HCT116 (cell line): ENCODE results near the gene IMMP2L. TPM values are rescaled to one million over a fixed set of nuclear protein-coding genes. Genes with fewer than 3 reads are reported as not detected.

Source experiments
- ATAC-seq: fragments of 200-7000 bp; cut with Tn5 transposase; 2 replicates; pipeline ENCODE4 v1.9.1; 2020; ENCODE audit warnings: mild to moderate bottlenecking, moderate library complexity
- BruUV-seq: library from RNA; stranded (reverse); fragments of 400-500 nt; replicated peaks from 2 replicates; lab custom pipeline; 2021; lab: Mats Ljungman, UMichigan
- CTCF ChIA-PET: fragments of 300-600 bp; sonication (Branson Sonifier 250); formaldehyde crosslinking; loops from one replicate; lab custom pipeline; 2021; ENCODE audit warnings: antibody characterized with exemption; lab: Charles Lee
- POLR2A ChIA-PET: fragments of 300-600, 350-600 bp; sonication (Branson Sonifier 250); formaldehyde crosslinking; loops from one replicate; lab custom pipeline; 2021; ENCODE audit warnings: antibody characterized with exemption; lab: Charles Lee
- RAD21 ChIA-PET, 2 experiments: fragments of 300-600 bp; sonication (Branson Sonifier 250); formaldehyde crosslinking; loops; one replicate each; lab custom pipeline; 2023; ENCODE audit warnings: low total read pairs in 2 of 2; ENCODE audit not compliant: uncharacterized antibody in 2 of 2, unreplicated experiment in 2 of 2, low non-redundant PET in 1 of 2; lab: Charles Lee
- DNase-seq: peaks from one replicate; pipeline ENCODE4 v3.0.0-alpha.2; 2010; ENCODE audit warnings: low read depth, low spot score
- H2AFZ ChIP-seq: fragments of 200-600 bp; shearing (Covaris generic), sonication (generic); 2 replicates; pipeline ENCODE4 v1.6.1; 2017; ENCODE audit warnings: low read depth, mixed run types, mixed read lengths, antibody characterized with exemption, low read length; ENCODE audit not compliant: poor library complexity, severe bottlenecking
- H3K27ac ChIP-seq: 2 replicates; pipeline ENCODE4 v1.5.1; 2012; ENCODE audit warnings: low read depth, low read length
- H3K27me3 ChIP-seq: fragments of 200-600 bp; sonication (generic); 2 replicates; pipeline ENCODE4 v1.6.1; 2016; ENCODE audit warnings: mixed run types, low read length, mixed read lengths; ENCODE audit not compliant: insufficient read depth
- H3K36me3 ChIP-seq, 2 experiments: fragments of 200-500 bp in 1 of 2; fragments of 200-600 bp in 1 of 2; sonication (Bioruptor generic) in 1 of 2; sonication (generic) in 1 of 2; 2 replicates each; pipeline versions ENCODE4 v1.5.1 to v1.6.1; 2014 to 2016; ENCODE audit warnings: low read length in 2 of 2, inconsistent platforms in 1 of 2, mixed read lengths in 1 of 2, mixed run types in 1 of 2; ENCODE audit not compliant: insufficient read depth in 2 of 2, control insufficient read depth in 1 of 2
- H3K4me1 ChIP-seq, 2 experiments: fragments of 200-600 bp in 1 of 2; sonication (generic) in 1 of 2; 2 replicates each; pipeline versions ENCODE4 v1.5.1 to v1.6.1; 2012 to 2017; ENCODE audit warnings: low read length in 2 of 2, inconsistent platforms in 1 of 2, mild to moderate bottlenecking in 1 of 2, mixed read lengths in 1 of 2, mixed run types in 1 of 2, moderate library complexity in 1 of 2; ENCODE audit not compliant: insufficient read depth in 2 of 2, control insufficient read depth in 1 of 2
- H3K4me2 ChIP-seq: fragments of 200-600 bp; sonication (generic); 2 replicates; pipeline ENCODE4 v1.6.1; 2017; ENCODE audit warnings: mixed run types, low read length, mixed read lengths
- H3K4me3 ChIP-seq, 2 experiments: fragments of 200-600 bp in 1 of 2; sonication (generic) in 1 of 2; replicated peaks in 1 of 2; 2 replicates each; pipeline ENCODE4 v1.5.1; 2011 to 2016; ENCODE audit warnings: low read length in 2 of 2, control low read depth in 1 of 2, low read depth in 1 of 2, mild to moderate bottlenecking in 1 of 2, mixed read lengths in 1 of 2, mixed run types in 1 of 2
- H3K79me2 ChIP-seq: fragments of 200-600 bp; sonication (generic); 2 replicates; pipeline ENCODE4 v1.6.1; 2017; ENCODE audit warnings: mild to moderate bottlenecking, mixed run types, low read length, moderate library complexity, mixed read lengths; ENCODE audit not compliant: insufficient read depth
- H3K9ac ChIP-seq: fragments of 200-600 bp; sonication (generic); 2 replicates; pipeline ENCODE4 v1.6.1; 2016; ENCODE audit warnings: low read length, mixed read lengths
- H3K9me2 ChIP-seq: fragments of 200-600 bp; sonication (generic), shearing (Covaris generic); 2 replicates; pipeline ENCODE4 v1.6.1; 2017; ENCODE audit warnings: mixed run types, mild to moderate bottlenecking, moderate library complexity; ENCODE audit not compliant: insufficient read depth
- H3K9me3 ChIP-seq, 2 experiments: fragments of 200-500 bp in 1 of 2; fragments of 200-600 bp in 1 of 2; sonication (Bioruptor generic) in 1 of 2; sonication (generic) in 1 of 2; 2 replicates each; pipeline ENCODE4 v1.6.1; 2014 to 2017; ENCODE audit warnings: low read length in 2 of 2, mixed read lengths in 2 of 2, inconsistent platforms in 1 of 2, low read depth in 1 of 2, mild to moderate bottlenecking in 1 of 2, mixed run types in 1 of 2, moderate library complexity in 1 of 2; ENCODE audit not compliant: control insufficient read depth in 1 of 2, insufficient read depth in 1 of 2
- H4K20me1 ChIP-seq: fragments of 200-600 bp; sonication (generic), shearing (Covaris generic); 2 replicates; pipeline ENCODE4 v1.6.1; 2017; ENCODE audit warnings: mixed run types, mild to moderate bottlenecking, moderate library complexity; ENCODE audit not compliant: insufficient read depth
- CEBPB ChIP-seq: IDR thresholded peaks from 2 replicates; pipeline ENCODE4 v1.6.1; 2012; ENCODE audit warnings: low read depth
- EGR1 ChIP-seq: IDR thresholded peaks from 2 replicates; pipeline ENCODE4 v1.6.1; 2012; ENCODE audit warnings: low read depth
- ELF1 ChIP-seq: IDR thresholded peaks from 2 replicates; pipeline ENCODE4 v1.6.1; 2012; ENCODE audit warnings: low read depth, borderline replicate concordance
- EZH2phosphoT487 ChIP-seq: fragments of 200-600 bp; IDR thresholded peaks from 2 replicates; pipeline ENCODE4 v1.6.1; 2018; ENCODE audit warnings: antibody characterized with exemption, borderline replicate concordance
- FOSL1 ChIP-seq: IDR thresholded peaks from 2 replicates; pipeline ENCODE4 v1.6.1; 2012; ENCODE audit warnings: low read depth
- MAX ChIP-seq: IDR thresholded peaks from 2 replicates; pipeline ENCODE4 v1.6.1; 2012
- YY1 ChIP-seq: IDR thresholded peaks from 2 replicates; pipeline ENCODE4 v1.6.1; 2011; ENCODE audit warnings: low read length, low read depth, moderate library complexity, mild to moderate bottlenecking; ENCODE audit not compliant: insufficient replicate concordance; ENCODE audit errors: extremely low read depth
- ZNF274 ChIP-seq: fragments of 200-500 bp; sonication (Bioruptor generic); IDR thresholded peaks from 2 replicates; pipeline ENCODE4 v1.6.1; 2014; ENCODE audit warnings: mild to moderate bottlenecking, low read depth, low read length, inconsistent platforms
- intact Hi-C: fragments of 100-400 bp; cut with micrococcal nuclease; formaldehyde crosslinking; loops from 2 replicates; pipeline ENCODE4 v1.10.0; 2022
- total RNA-seq: library from RNA; stranded (reverse); gene quantifications from one replicate; pipeline ENCODE4 v1.2.1, GENCODE V29; 2021; ENCODE audit not compliant: unreplicated experiment

The IMMP2L gene
- total RNA-seq, 1 experiment from 2014 or later, result 21.1 TPM

DNA sequence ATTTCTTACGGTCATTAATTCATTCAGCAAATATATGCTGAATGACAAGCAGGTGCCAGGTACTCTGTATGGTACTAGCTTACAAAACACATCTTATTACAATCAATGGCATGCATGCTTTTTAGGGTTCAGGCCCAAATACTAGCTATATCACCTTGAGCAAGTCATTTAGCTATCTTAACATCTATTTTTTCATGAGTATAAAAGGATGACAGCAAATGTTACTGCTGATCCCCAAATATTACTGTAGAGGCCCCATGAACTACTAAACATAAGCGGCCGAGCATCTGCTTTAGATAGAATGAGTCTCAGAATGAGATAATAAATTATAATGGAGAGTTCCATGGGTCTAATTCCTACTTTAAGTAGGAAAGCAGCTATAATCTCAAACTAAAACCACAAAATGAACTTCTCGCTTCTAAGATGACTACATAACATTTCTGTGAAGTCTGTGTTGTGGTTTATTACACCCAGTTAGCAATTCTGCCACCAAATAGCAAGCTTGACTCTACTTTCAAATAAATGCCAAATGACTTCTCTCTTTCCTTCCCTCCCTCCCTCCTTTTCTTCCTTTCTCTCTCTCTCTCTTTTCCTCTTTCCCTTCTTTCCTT is 585.1 kb downstream of the IMMP2L start:
- H3K27me3 ChIP-seq, result no peaks in the 10 kb centered on the region
- no TSS peak for BruUV-seq
- POLR2A ChIA-PET, result no interaction called here
- no peaks in the 10 kb centered on the region for H3K36me3 ChIP-seq
- no peak overlapping the region for H2AFZ ChIP-seq
- RAD21 ChIA-PET, result no interaction called here
- no peaks in the 10 kb centered on the region for H3K4me1 ChIP-seq
- TF ChIP-seq YY1 (no peak), MAX (no peak)
- no peak for DNase-seq
- no peaks in the 10 kb centered on the region for H4K20me1 ChIP-seq
- H3K79me2 ChIP-seq, result no peaks in the 10 kb centered on the region
- CTCF ChIA-PET, result no interaction called here
- ATAC-seq, result no peak
- H3K4me3 ChIP-seq, result no peak overlapping the region
- no peak overlapping the region for H3K4me2 ChIP-seq
- no peak overlapping the region for H3K27ac ChIP-seq
- no peaks in the 10 kb centered on the region for H3K9me2 ChIP-seq
- no peaks in the 10 kb centered on the region for H3K9me3 ChIP-seq
- no peak overlapping the region for H3K9ac ChIP-seq
- intact Hi-C loops, result loop anchor here (10.0 kb wide), 1 partner anchor 292 kb away; no protein-coding TSS in a partner anchor

DNA sequence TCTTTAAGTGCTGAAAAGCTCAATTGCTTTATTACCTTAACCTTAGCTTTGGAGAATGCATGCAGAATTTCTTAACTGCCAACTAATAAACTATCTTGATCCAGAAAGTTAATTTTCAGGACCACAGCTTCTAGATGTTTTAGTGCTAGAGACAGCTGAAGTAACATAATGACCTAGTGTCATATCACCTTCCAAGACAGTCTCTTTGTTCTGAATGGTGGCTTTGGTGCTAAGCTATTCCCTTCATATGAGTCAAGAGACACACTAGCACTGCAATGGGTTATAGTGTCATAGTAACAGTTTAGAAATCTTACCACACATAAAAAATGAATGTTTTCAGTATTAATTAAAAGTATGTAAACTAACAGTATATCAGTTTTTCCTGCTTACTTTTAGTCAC is 586.8 kb downstream of the IMMP2L start:
- no peaks in the 10 kb centered on the region for H3K36me3 ChIP-seq
- H4K20me1 ChIP-seq, result no peaks in the 10 kb centered on the region
- H3K27me3 ChIP-seq, result no peaks in the 10 kb centered on the region
- intact Hi-C loops, result loop anchor here (10.0 kb wide), 1 partner anchor 291 kb away; no protein-coding TSS in a partner anchor
- no peak overlapping the region for H2AFZ ChIP-seq
- no peaks in the 10 kb centered on the region for H3K4me1 ChIP-seq
- ATAC-seq (no peak), DNase-seq (no peak)
- POLR2A ChIA-PET, result no interaction called here
- H3K27ac ChIP-seq, result no peak overlapping the region
- BruUV-seq, result no TSS peak
- H3K9ac ChIP-seq, result no peak overlapping the region
- no peak overlapping the region for H3K4me3 ChIP-seq
- H3K9me3 ChIP-seq, result no peaks in the 10 kb centered on the region
- no peak overlapping the region for H3K4me2 ChIP-seq
- CTCF ChIA-PET, result no interaction called here
- H3K9me2 ChIP-seq, result no peaks in the 10 kb centered on the region
- RAD21 ChIA-PET, result no interaction called here
- no peaks in the 10 kb centered on the region for H3K79me2 ChIP-seq
- TF ChIP-seq YY1, result no peak
- TF ChIP-seq EGR1, result no peak
- no peak for TF ChIP-seq ZNF274
- no peak for TF ChIP-seq ELF1
- TF ChIP-seq FOSL1, result no peak
- no peak for TF ChIP-seq CEBPB
- TF ChIP-seq EZH2phosphoT487, result no peak
